Right lobe of liver (tissue), 6 donors: Measurements from ENCODE around the gene KIAA0319L. TPM values are rescaled to one million over a fixed set of nuclear protein-coding genes. Genes with fewer than 3 reads are reported as not detected.
A peak's percentile ranks its signal among the peaks of the same experiment; 100 is the strongest.

ENCODE experiments used
- ATAC-seq, 4 donors: fragments of 200-7000 bp; cut with Tn5 transposase; one replicate each; pipeline ENCODE4 v1.9.1; 2020; ENCODE audit warnings: mild to moderate bottlenecking in 4 of 4, moderate library complexity in 4 of 4
- DNase-seq, 3 donors: peaks; one replicate each; pipeline ENCODE4 v3.0.0-alpha.2; 2020
- H3K27ac ChIP-seq, 3 donors: fragments of 200-600 bp; one replicate each; pipeline ENCODE4 v1.8.0; 2022
- H3K27me3 ChIP-seq, 2 donors: fragments of 200-600 bp; one replicate each; pipeline ENCODE4 v1.8.0; 2022
- H3K36me3 ChIP-seq, 4 donors: fragments of 200-600 bp; sonication (generic) in 1 of 4; one replicate each; pipeline versions ENCODE4 v1.5.1 to v1.8.0; 2017 to 2022; ENCODE audit warnings: control low read depth in 1 of 4
- H3K4me1 ChIP-seq, 4 donors: fragments of 200-600 bp; sonication (generic) in 1 of 4; one replicate each; pipeline versions ENCODE4 v1.5.1 to v1.8.0; 2017 to 2022; ENCODE audit warnings: control low read depth in 1 of 4
- H3K4me3 ChIP-seq, 3 donors: fragments of 200-600 bp; one replicate each; pipeline ENCODE4 v1.8.0; 2022
- H3K9me3 ChIP-seq, 4 donors: fragments of 200-600 bp; sonication (generic) in 1 of 4; one replicate each; pipeline versions ENCODE4 v1.5.1 to v1.8.0; 2017 to 2022; ENCODE audit warnings: control low read depth in 1 of 4
- CTCF ChIP-seq, 4 donors: fragments of 200-600 bp in 3 of 4; fragments of 450-650 bp in 1 of 4; IDR thresholded peaks; one replicate each; pipeline versions ENCODE4 v1.5.1 to v1.8.0; 2016 to 2022; ENCODE audit warnings: antibody characterized with exemption in 4 of 4, mild to moderate bottlenecking in 2 of 4
- POLR2A ChIP-seq: fragments of 450-650 bp; IDR thresholded peaks from one replicate; pipeline ENCODE4 v1.6.1; 2017; ENCODE audit warnings: antibody characterized with exemption, mild to moderate bottlenecking
- WGBS: methylation state at CpG from one replicate; pipeline ENCODE4 v1.1.6; 2018; ENCODE audit warnings: low coverage, low lambda C conversion rate; ENCODE audit not compliant: insufficient coverage; ENCODE audit errors: missing lambda C conversion rate; 5-methylcytosine and 5-hydroxymethylcytosine counted together
- intact Hi-C, 2 donors: fragments of 100-400 bp; cut with DNase I; formaldehyde crosslinking; loops; one replicate each; pipeline versions ENCODE4 v1.11.2 to v1.14.1; 2022
- total RNA-seq, 6 experiments: library from RNA; depleted of rRNA in 2 of 6; stranded (reverse); fragments of >200 nt in 2 of 6; fragmentation: NEBNext Ultra II Directional in 3 of 6; extraction: Animal tissue kit (Norgen Biotek cat#: 25700) in 3 of 6; gene quantifications; one replicate each; pipeline versions ENCODE4 v1.1.0 to v1.2.4, GENCODE V29; 2016 to 2023
- donor health status: DM: no; HTN: yes; CAD: no.
- donor health status: DM: no; HTN: no; CAD: no.
- donor health status: DM: no; HTN: no; CAD: no.
- donor health status: DM: no; HTN: yes; CAD: no.
- donor health status: DM: no; HTN: yes; CAD: no.

KIAA0319L gene
- total RNA-seq, 6 experiments from 2014 or later: 35.3 to 84.9 (median 54.3) TPM

GRCh38 chr1:35507947-35508346 lies 49.3 kb downstream of the KIAA0319L start:
- intact Hi-C loops: no loop called here

GRCh38 chr1:35506960-35507912 lies 50.0 kb downstream of the KIAA0319L start:
- DNase-seq: no peak
- no peaks in the 10 kb centered on the region for H3K9me3 ChIP-seq
- H3K27me3 ChIP-seq: no peaks in the 10 kb centered on the region
- H3K36me3 ChIP-seq: peaks cover 0 to 9% (median 1%) of the 10 kb centered on the region in 4 donors
- TF ChIP-seq POLR2A (no peak), CTCF (IDR thresholded peaks at IDR 0.05) (no peak)
- no peak overlapping the region for H3K27ac ChIP-seq
- intact Hi-C loops: no loop called here
- H3K4me3 ChIP-seq: no peak overlapping the region
- peaks cover 0 to 8% (median 0%) of the 10 kb centered on the region in 4 donors for H3K4me1 ChIP-seq
- no peak for ATAC-seq
- WGBS: 58% methylated on average over 3 of the region's 3 CpGs

More at GRCh38 chr1:35507947-35508346, 49.3 kb downstream of the KIAA0319L start:
- TF ChIP-seq POLR2A (no peak), CTCF (IDR thresholded peaks at IDR 0.05) (no peak)
- Histone ChIP-seq H3K27ac (no peak overlapping the region), H3K27me3 (no peaks in the 10 kb centered on the region), H3K36me3 (peaks cover 0 to 9% (median 1%) of the 10 kb centered on the region in 4 donors), H3K9me3 (no peaks in the 10 kb centered on the region), H3K4me3 (no peak overlapping the region), H3K4me1 (peaks cover 0 to 8% (median 0%) of the 10 kb centered on the region in 4 donors)
- DNase-seq (no peak), ATAC-seq (no peak)

GRCh38 chr1:35505911-35506798 lies 51.0 kb downstream of the KIAA0319L start:
- intact Hi-C loops: no loop called here
- peaks cover 0 to 8% (median 0%) of the 10 kb centered on the region in 4 donors for H3K4me1 ChIP-seq
- DNase-seq: no peak
- H3K27me3 ChIP-seq: no peaks in the 10 kb centered on the region
- peak; percentile 51 to 78 (median 56) for ATAC-seq
- 65% methylated on average over 4 of the region's 4 CpGs for WGBS
- H3K4me3 ChIP-seq: no peak overlapping the region
- H3K36me3 ChIP-seq: peaks cover 0 to 9% (median 1%) of the 10 kb centered on the region in 4 donors
- no peaks in the 10 kb centered on the region for H3K9me3 ChIP-seq
- TF ChIP-seq POLR2A (no peak), CTCF (IDR thresholded peaks at IDR 0.05) (no peak)
- no peak overlapping the region for H3K27ac ChIP-seq

GRCh38 chr1:35502242-35502641 lies 55.0 kb downstream of the KIAA0319L start:
- H3K36me3 ChIP-seq: peaks cover 0 to 9% (median 2%) of the 10 kb centered on the region in 4 donors
- no peak for ATAC-seq
- no peaks in the 10 kb centered on the region for H3K9me3 ChIP-seq
- 93% methylated on average over 2 of the region's 2 CpGs for WGBS
- no peak overlapping the region for H3K27ac ChIP-seq
- no peak for TF ChIP-seq POLR2A
- TF ChIP-seq CTCF (IDR thresholded peaks at IDR 0.05): no peak
- intact Hi-C loops: no loop called here
- H3K4me1 ChIP-seq: peaks cover 0 to 5% (median 0%) of the 10 kb centered on the region in 4 donors
- no peak overlapping the region for H3K4me3 ChIP-seq
- no peak for DNase-seq
- no peaks in the 10 kb centered on the region for H3K27me3 ChIP-seq
